GM18498 (cell line): Measurements from ENCODE around the gene PTPRR.
A peak's percentile ranks its signal among the peaks of the same experiment; 100 is the strongest.
"Not testable (repeated sequence)": the region's sequence is repeated elsewhere in the genome, so short reads cannot be mapped to it uniquely, and the experiment has no call there.

Source experiments
- ATAC-seq: cut with Tn5 transposase; IDR thresholded peaks from one replicate; pipeline ENCODE4 v1.9.1; 2021; ENCODE audit warnings: mild to moderate bottlenecking, moderate library complexity; ENCODE audit not compliant: unreplicated experiment

The PTPRR gene

DNA sequence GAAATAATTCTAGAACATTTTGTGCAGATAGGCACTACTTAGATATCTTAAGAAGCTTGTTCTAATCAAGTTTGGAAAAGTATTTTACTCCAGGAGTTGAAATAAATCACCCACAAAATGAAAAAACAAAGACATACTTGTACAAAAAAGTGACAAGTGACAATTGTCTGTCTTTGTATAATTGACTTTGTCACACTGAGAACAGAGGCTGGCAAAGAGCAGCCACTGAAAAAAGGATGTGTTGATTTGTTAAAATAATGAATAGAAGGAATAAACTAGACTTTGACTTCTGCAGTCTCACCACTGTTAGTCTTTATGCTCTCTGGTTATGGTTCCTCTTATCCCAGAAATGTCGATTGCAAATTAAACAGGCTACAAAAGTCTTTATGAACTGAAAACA, 77.6 kb downstream of the PTPRR start:
- no peak for ATAC-seq

DNA sequence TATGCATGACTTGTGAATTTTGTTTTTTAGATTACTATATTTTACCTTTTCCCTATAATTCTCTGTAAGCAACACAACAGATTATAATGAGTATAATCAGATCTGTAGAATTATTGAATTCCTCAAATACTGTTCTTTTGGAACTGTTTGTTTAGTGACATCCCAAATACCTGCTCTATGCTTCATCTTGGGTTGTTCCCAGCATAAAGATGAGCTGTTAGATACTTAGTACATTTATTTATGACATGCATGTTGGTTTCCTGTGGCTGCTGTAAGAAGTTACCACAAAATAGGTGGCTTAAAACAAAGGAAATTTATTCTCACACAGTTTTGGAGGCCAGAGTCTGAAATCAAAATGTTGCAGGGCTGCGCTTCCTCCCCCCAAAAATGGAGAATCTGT, 78.4 kb downstream of the PTPRR start:
- ATAC-seq, result no peak

DNA sequence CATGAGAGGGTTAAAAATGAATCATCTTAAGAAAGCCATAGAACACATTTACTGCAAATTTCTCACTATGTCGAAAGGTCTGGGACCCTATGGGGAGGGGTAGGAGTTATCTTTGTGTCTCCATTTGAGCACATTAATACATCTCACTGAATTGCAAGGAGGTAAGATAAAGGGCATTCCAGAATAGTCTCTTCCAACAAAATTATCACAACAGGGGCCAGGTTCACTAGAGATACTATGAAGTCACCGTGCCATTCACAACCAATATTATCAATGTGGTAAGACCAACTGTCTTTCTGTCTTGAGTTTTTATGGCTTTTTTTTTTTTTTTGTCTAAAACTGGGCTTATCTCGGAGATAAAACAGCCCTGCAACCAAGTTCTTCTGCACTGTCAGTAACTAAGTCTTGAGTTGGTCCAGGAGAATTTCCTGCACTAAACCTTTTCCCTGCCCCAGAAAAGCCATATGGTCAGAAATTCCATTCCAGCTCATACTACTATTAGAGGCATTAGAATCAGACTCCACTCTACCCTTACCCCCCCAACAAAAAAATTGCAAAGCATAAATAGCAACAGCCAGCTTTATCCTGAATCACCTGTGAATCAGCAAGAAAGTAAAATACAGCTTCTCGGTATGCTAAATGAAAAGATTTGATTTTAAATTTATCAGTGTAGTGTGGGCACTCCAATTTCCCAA, 79.7 kb downstream of the PTPRR start:
- no peak for ATAC-seq

DNA sequence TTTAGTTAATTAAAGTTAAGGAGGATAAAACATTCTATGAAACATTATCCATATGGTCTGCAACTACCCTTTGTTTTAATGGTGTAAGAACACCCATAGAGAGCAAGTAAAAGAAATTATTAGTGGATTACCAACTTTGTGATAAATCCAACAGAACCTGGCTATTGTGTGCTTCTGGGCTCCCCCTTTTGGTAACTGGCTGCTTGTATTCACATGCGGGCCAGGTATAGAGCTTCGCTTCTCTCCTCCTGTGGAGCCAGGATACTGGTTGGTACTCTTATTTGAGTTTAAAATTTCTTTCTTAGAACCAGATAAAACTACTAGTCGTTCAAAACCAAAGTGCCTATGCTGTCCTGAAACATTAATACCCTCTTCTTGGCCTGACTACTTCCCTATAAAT, 81.0 kb downstream of the PTPRR start:
- no peak for ATAC-seq

DNA sequence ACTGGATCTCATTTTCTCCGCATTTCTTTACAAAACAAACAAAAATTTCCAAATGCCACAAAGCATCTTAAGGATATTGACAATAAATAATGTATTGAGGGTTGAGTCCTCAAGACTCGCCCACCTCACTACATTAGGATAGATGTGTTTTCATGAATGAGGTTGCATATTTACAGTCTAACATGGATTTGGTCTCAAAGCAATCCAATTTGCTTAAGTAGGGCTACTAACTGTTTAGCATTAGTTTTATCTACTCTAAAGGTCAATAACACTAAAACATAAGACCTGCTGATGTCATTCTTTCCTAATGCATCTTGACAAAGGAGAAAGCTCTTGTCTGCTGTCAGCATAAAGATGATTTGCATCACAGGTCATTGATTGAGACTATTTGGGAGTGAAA, 82.4 kb downstream of the PTPRR start:
- no peak for ATAC-seq

DNA sequence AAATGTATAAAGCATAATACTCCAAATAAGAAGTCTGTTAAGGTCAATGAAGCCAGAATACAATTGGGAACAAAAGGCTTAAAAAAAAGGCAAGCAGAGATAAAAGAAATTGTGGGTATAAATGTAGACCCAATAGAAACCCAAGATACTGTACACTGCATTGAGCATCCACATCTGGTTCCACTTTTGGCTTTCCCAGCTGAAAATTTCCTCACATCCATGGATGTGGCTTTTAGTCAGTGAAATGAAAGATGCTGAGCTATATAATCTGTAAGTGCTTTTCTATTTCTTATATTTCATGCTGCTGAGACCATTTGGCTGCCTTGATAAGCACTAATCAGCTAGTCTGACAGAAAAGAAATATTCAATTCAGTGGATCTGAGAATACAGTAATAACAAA, 83.5 kb downstream of the PTPRR start:
- ATAC-seq, result no peak

DNA sequence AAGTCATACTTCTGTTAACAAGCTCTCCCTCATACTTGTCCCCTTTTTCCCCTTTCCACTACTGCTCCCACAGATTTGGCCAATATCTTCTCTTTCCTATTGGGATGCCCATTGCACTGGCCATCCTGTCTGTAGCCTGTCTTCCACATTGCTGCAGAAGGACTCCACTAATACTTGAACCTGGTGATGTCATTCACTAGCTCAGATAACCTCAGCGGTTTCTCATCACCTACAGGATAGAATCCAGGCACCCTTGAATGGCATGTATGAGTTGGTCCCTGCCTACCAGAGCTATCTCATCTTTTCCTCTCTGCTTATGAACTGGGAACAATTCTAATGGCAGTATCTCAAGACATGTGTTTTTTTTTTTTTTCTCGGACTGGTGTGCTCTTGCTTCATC, 84.6 kb downstream of the PTPRR start:
- ATAC-seq, result no peak

DNA sequence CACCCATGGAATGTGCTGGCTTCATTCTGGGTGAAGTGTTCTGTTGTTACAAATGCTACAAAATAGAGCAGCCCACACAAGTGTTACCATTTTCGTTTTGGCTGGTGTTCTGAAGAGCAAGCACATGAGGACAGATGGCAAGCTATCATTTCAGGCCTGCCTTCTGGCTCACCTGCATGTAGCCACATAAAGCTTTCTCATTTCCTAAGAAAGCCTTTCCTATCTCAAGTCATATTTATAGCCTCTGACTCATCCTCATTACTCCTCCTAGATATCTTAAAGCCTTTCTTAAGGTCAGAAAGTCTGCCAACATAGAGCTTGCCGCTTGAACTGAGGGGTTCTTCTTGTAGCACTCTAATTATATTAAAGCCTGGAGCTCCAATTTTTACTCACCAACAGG, 89.0 kb downstream of the PTPRR start:
- ATAC-seq, result no peak

DNA sequence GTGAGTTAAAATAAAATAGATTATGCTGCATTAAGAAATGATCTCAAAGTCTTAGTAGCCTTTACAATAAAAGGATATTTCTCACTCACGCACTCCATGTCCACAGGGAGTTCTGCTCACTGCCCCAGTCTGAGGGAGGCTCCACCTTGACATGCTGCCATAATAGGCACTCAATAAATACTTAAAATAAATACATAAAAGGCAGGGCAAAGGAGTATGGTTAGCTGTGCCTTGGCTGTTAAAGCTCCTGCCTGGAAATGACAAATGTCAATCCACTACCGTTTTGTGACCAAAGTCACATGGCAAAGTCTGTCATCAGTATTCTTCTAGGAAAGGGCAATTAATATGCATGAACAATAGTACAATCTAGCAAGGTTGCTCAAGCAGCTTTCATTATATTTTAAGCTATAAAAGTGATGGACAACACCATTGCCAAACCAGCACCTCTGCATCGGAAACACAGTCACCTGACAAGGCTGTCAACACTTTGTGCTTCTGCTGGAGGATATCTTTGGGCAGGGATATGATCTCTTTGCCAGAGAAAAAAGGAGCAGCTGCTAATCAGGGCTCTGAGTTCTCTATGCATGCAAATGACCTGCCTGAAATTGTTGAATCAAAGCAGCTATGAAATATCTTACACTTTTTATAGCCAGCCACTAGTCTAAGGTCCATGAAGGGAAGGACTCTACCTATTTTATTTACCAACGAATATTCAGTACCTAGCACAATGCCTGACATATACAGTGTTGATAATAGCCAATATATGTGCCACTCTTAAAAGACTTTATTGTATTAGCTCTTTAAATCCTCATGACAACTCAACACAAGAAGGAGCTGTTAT, 90.1 kb downstream of the PTPRR start:
- ATAC-seq, result no peak

DNA sequence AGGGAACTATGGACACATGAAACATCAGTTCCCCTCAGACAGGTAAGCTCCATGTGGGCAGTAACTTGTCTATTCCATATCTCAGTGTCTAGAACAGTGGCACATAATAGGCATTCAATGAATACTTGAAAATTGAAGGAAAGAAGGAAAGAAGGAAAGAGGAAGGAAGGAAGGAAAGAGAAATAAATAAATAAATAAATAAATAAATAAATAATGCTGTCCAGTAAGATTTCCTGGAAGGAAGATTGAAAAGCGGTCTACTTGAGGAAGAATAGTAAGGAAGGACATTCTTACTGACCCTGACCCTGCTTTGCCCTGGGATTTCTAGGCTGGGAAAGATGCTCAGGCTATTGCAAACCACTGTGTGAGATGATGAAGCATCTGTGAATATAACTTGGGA, 91.5 kb downstream of the PTPRR start:
- no peak for ATAC-seq

DNA sequence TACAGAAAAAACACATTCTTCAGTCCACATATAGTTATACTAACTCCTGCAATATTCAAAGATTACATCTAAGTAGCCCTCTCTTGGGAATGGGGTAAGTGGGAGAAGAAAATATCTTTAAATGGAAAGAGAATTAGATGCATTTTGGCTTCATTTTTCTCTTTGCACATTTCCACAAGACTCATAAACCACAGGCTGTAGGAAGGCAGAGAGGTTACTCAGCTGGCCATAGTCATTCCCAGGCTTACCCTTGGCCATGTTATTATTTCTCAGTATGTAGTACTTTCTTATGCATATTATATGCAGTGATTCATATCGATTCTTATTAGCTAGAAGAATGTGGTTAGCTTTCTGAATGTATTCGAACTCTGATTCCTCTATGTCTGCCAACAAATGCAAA, 92.2 kb downstream of the PTPRR start:
- no peak for ATAC-seq

DNA sequence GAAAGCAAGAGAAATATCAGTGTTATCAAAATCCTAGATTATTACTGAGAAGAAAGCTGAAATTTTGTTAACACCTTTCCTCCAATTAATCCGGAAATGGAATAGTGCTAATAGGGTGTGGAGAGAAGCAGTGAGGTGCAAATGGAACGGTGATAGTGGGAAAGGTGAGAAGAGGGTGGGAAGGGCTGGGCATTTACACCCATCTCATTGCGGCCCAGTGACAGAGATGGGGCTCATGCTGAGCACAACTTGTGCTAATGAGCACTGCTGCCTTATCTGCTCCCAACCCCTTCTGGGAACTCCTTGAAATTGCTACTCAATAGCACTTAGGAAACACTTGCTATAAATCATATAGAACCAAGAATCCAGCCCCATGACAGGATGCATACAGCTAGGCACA, 94.4 kb downstream of the PTPRR start:
- ATAC-seq, result no peak

DNA sequence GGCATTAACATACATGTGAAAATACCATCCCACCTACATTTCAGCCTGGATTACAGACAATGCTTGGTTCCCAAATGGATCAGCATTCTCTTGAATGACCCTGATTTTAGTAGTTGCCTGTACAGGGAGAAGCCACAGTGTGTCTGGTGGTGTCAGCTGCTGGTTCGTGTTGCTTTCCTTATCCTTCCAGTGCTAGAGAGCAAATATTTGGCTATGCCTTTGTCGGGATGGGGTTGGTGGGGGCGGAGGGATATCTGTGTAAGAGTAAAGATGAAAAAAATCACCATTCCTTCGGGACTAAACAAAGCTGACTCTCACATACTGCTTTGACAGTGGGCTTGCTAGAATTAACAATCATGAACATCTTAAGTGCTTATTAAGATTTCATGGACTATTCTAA, 96.0 kb downstream of the PTPRR start:
- ATAC-seq, result no peak

DNA sequence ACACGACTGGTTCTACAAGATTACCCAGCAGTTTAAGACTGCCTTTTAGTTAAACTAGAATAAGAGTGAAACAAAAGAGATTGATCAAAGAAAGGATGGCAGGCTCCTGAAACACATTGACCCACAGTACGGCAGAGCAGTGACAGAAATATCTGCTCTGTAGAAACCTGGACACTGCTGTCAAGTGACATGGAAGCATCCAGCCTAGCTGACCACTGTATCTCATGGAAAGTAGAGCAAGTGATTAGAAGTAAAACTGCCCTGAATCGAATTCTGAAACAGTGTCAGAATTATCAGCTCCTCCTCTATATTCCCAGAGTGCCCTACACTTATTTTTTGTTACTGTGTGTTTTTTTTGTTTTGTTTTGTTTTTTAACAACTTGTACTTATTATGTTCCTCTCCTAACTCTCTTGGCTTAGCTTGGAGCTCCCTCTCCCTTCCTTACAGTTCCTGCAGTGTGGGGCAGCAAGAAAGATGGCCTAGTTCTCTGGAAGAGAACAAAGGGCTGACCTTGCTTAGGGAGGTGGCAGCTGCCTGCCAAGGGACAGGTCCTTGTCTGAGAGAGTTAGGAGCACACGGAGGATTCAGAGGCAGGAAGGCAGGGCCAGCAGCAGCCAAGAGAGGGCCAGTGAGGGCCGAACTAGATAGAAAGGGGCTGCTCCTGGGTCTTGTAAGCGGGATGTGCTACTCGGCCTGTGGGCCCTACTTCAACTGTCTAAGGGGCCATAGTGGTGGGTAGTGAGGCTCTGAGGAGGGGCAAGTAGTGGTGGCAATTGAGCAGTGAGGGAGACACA, 97.2 kb downstream of the PTPRR start:
- no peak for ATAC-seq

DNA sequence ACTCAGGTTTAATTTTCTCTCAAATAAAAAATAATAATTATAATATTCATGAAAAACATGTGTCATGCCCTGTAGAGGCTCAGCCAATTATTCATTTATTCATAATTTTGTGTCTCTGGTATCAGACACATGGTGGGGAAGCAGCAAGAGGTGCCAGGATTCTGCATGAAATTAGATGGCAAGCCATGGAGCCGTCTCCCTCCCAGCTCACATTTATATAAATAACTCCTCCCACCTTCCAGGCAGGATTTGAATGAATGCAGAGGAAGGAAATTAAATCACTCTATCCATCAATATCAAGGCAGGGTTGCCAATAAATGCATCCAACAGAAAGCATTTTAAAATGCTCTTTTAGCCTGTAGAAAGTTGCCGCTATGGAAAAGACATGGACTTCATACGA, 98.1 kb downstream of the PTPRR start:
- no peak for ATAC-seq

DNA sequence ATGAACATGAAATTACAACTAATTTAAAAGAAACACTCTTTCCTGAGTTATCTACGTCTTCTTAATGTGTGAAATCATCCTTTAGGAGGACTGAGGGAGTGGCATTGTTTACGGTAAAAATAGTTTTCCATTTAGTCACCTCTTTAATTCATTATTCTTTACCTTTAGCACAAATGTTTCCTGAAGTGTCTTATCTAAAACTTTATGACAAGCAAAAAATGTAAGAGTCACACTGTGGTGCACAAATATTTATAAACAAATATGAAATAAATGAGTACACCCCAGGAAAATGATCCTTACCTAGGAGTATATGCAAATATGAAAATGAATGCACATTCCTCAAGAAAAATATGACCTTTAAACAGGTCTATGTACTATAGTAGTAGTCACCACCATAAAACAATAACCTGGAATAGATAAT, 104.6 kb downstream of the PTPRR start:
- no peak for ATAC-seq

DNA sequence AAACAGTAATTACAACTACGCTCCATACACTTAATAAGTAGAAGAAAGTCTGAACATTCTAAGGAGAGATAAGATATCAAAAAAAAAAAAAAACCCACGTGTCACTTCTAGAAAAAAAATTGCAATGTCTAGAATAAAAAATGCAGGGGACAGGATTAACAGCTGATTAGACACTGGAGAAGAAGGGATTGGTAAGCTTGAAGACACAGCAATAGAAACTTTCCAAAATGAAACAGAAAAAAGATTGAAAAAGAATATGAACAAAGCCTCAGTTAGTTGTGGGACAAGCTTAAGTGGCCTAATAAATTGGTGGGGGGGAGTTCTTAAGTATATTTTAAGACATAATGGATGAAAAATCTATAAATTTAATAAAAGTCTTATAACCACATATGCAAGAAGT, 105.5 kb downstream of the PTPRR start:
- no peak for ATAC-seq

DNA sequence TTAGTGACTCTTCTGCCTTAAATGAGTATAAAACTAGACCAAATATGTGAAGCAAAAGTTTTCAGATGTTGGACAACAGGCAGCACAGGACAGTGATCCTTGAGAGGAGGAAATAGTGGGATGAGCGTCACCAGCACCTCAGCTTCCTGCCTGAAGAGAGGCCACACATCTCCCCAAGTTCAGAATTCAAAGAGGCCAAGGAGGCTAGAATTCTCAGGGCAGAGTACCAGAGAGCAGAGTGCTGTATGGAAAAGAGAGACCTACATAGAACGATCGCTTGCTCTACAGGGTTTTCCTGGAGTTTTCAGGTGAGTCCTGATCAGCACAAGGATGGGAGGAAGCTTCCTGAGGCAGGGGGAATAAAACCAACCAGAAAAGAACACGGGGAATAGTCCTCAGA, 107.0 kb downstream of the PTPRR start:
- ATAC-seq, result no peak

DNA sequence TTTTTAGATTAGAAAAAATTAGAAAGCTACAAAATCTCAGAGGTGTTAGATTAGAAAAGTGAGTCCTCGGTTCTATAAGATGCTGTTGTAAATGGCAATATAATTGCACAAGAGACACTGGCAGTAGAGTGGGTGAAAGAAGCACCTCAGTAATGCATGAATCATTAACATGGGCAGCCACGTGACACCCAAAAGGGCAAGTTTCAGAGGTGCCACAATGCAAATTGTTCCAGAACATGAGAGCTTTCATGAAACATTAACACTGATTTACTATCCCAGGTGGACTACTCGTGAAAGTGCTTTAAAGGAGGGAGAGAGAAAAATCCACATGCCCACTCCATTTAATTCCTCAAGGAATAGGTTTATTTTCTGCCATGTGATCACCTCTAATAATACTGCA, 108.4 kb downstream of the PTPRR start:
- peak; percentile 58 for ATAC-seq

DNA sequence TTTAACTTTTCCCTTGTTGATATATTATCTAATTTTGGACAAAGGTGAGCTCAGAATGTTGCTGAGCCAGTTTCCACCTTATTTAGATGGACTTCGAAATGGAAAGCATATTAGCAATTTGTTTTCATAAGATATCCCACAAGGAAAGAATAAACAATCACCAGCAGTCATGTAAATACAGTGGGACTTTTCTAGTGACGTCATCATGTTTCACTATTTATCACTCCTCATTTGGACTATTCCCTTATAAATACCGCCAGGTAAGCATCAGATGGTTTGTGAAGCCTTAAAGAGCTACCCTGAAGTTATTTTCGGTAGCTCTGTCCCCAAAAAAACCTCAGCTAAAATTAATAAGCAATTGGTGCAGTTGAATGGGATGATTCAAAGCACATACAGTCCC, 110.7 kb downstream of the PTPRR start:
- ATAC-seq, result no peak

DNA sequence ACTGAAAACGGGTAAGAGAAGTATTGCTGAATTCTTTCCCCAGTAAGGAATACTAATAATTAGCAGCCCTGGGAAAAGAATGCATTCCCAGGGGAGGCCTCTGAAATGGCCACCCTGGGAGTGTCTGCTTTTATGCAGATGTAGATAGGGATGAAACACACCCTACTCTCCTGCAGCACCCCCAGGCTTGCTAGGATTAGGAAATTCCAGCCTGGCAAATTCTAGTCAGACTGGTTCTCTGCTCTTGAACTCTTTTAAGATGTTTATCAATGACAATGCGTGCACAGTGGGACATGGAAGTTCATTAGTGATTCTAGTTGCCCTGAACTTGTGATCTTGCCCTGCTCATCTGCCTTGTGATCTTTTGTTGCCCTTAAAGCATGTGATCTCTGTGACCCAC, 112.5 kb downstream of the PTPRR start:
- ATAC-seq, result not testable (repeated sequence)

DNA sequence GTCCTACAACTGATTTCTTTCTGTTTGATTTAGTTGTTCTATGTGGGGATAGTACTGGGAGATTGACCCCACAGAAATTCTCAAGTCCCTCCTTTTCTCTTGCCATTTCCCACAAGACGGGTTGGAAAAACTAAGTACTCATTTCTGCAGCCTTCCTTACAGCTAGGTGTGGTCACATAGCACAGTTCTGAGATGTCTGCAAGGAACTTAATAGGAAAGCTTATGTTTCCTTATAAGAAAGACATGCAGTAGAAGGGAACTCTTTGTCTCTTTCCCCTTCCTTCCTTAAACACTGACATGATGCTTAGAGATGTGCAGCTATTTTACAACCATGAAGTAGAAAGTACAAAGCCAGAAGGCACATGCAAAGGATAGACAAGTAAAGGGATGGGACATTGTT, 113.7 kb downstream of the PTPRR start:
- no peak for ATAC-seq
